ENCODE data around the gene PAMR1.

The PAMR1 gene

DNA sequence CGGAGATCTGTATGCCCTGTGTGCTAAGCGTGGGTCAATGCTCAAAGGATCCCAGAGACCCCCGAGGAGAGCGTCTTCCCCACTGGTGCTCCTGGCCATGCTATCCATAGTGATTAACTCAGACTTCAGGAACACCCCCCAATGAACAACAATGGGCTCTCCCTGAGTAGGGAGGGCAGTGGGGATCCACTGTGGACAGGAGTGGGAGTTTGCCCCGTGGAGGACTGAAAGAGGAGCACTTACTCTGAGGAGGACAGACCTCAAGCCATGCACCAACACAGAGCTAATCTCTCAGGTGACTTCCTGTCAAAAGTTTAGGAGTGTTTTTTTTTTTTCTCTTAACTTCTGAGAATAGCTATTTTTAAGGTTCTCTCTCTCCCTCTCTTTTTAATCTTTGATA lies 130.5 kb downstream of the PAMR1 start:
- no peak for DNase-seq

- DNase-seq, result no peak
Observed at GRCh38 chr11:35393098-35393497, 132.3 kb downstream of the PAMR1 start.

GRCh38 chr11:35391922-35392688 lies 133.3 kb downstream of the PAMR1 start:
- peak; percentile 91 to 92 for DNase-seq

DNA sequence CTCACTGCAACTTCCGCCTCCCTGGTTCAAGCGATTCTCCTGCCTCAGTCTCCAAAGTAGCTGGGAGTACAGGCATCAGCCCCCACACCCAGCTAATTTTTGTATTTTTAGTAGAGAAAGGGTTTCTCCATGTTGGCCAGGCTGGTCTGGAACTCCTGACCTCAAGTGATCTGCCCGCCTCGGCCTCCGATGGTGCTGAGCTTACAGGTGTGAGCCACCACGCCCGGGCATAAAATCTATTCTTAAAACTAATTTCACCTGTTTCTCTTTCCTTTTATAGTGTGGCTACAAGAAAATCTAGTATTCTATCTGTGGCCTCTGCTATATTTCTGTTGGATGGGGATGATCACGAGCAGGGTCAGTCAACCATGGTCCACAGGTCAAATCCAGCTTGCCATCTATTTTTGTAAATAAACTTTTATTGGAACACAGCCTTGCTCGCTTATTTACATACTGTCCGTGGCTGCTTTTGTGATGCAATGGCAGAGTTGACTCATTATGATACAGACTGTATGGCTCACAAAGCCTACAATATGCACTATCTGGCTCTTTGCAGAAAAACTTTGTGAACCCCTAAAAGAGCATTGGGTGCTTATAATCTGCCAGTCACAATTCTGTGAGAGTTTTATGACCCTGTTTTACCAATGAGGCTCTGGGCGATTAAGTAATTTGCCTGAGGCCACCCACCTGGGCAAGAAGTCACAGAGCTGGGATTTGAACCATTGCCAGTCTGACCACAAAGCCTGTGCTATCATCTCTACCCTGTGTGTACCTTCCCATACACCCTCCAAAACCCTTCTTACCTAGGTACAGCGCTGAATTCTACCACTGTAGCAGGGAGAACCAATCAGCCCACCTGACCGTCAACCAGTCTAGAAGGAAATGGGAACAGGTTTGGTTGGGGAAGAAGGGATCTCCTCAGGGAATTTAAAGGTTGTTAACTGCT lies 134.4 kb downstream of the PAMR1 start:
- peak; percentile 46 to 49 for DNase-seq

DNA sequence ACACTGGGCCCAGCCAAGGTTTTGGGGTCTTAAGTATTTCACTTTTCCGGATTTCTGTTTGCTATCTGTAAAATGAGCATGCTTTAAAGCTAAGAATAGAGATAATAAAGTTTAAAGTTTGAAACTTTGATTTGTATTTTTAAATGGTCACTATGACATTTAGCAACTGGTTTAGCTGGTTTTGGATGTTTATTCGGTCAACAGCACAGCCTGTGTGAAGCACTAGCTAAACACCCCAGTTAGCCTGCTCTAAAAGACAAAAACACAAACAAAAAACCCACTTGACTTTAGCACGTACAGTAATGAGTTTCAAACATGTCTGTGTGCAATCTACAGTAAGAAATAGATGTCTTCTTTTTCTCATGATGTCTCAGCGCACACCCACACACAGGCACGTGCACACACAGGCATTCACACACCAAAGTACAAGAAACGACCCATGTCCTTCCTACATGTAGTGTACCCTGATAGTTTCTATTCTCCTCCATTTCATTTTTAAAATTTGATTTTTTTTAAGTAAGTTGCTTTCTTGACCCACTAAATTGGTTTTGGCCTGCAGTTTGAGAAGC lies 135.4 kb downstream of the PAMR1 start:
- DNase-seq, result peak; percentile 43 to 58

DNA sequence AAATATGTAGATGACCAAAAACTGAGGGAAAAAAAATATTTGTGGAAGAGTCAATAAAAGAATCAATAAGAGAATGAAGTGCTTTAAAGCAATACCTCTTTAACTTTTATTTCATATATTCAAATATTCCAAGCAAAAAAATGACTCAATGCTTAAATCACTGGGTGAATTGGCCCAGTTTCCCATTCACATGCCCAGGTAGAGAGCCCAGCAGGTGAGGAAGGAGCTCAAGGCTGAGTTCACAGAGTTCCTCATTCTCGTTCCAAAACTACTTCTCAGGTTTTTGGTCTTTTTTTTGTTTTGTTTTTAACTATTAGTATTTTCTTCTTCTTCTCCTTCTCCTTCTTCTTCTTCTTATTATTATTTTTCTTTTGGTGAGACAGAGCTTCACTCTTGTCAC lies 136.3 kb downstream of the PAMR1 start:
- DNase-seq, result no peak

GRCh38 chr11:35388061-35388460 lies 137.4 kb downstream of the PAMR1 start:
- DNase-seq, result no peak

- DNase-seq, result no peak
Observed at GRCh38 chr11:35387111-35387982, 138.1 kb downstream of the PAMR1 start.

DNA sequence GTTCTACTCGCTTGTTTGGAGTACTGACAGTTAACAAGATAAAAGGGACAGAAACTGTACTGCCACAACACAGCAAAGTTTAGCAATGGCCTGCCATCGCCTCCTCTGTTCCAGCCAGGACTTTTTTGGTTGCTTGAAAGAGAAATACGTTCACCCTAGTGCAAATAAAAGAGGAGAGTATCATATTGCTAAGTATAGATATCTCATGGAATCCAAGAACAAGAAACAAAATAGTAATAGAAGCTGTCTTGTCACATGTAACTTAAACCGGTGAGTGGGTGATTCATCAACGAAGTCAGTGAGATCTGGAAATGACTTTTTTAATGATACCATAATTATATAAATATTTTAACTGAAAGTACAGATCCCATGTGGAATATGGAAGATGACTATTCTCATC lies 141.5 kb downstream of the PAMR1 start:
- DNase-seq, result no peak

Data from activated T-cell treated with anti-CD3 and anti-CD28 coated beads, Interleukin-2, amount 50 U/mL, for 48 hours (primary cell).